GM12878 (cell line): ENCODE data around the gene PLEKHA7. TPM values are rescaled to one million over a fixed set of nuclear protein-coding genes. Genes with fewer than 3 reads are reported as not detected.

Experiments used
- ATAC-seq: fragments of 200-7000 bp; cut with Tn5 transposase; 3 replicates; pipeline ENCODE4 v1.9.1; 2020; ENCODE audit warnings: mild to moderate bottlenecking, moderate library complexity
- BruUV-seq: library from RNA; stranded (reverse); fragments of 400-500 nt; replicated peaks from 2 replicates; lab custom pipeline; 2021; lab: Mats Ljungman, UMichigan
- CTCF ChIA-PET: fragments of 300-600 bp; sonication (Branson Sonifier 250); formaldehyde crosslinking; extraction: SDS; loops from one replicate; lab custom pipeline; 2021; ENCODE audit warnings: inconsistent platforms; lab: Yijun Ruan, JAX
- POLR2A ChIA-PET: fragments of 350-600 bp; formaldehyde crosslinking; extraction: SDS; loops from one replicate; lab custom pipeline; 2021; ENCODE audit warnings: inconsistent platforms; lab: Charles Lee
- RAD21 ChIA-PET: fragments of 300-600 bp; sonication (Branson Sonifier 250); formaldehyde crosslinking; loops from one replicate; lab custom pipeline; 2023; ENCODE audit warnings: antibody characterized with exemption; ENCODE audit not compliant: unreplicated experiment; lab: Charles Lee
- SMC1A ChIA-PET: fragments of 300-600 bp; sonication (Branson Sonifier 250); formaldehyde crosslinking; loops from one replicate; lab custom pipeline; 2023; ENCODE audit not compliant: unreplicated experiment, uncharacterized antibody; lab: Charles Lee
- DNase-seq: peaks from one replicate; pipeline ENCODE4 v3.0.0-alpha.2; 2011; ENCODE audit warnings: low read depth, low spot score
- FAIRE-seq: peaks from 3 replicates; lab custom pipeline; 2011; peaks lifted over from hg19 to GRCh38; lab: Jason Lieb, UNC
- H2AFZ ChIP-seq: 2 replicates; pipeline ENCODE4 v1.6.0; 2011; ENCODE audit warnings: low read depth, low read length, control low read depth; ENCODE audit not compliant: control insufficient read depth
- H3K27ac ChIP-seq: 2 replicates; pipeline ENCODE4 v1.5.1; 2011; ENCODE audit warnings: control low read depth; ENCODE audit not compliant: control insufficient read depth, insufficient read depth
- H3K27me3 ChIP-seq, 2 experiments: replicated peaks in 1 of 2; 2 replicates each; pipeline versions ENCODE4 v1.6.0 to v1.6.1; 2011; ENCODE audit warnings: low read length in 1 of 2; ENCODE audit not compliant: control insufficient read depth in 2 of 2, insufficient read depth in 2 of 2
- H3K36me3 ChIP-seq, 2 experiments: 2 replicates each; pipeline ENCODE4 v1.5.1; 2011; ENCODE audit warnings: low read length in 1 of 2; ENCODE audit not compliant: control insufficient read depth in 2 of 2, insufficient read depth in 2 of 2
- H3K4me1 ChIP-seq: 2 replicates; pipeline ENCODE4 v1.6.1; 2011; ENCODE audit warnings: mild to moderate bottlenecking, low read length, moderate library complexity, mixed read lengths; ENCODE audit not compliant: control insufficient read depth, insufficient read depth
- H3K4me2 ChIP-seq: 2 replicates; pipeline ENCODE4 v1.6.0; 2011; ENCODE audit warnings: control low read depth; ENCODE audit not compliant: control insufficient read depth, insufficient read depth
- H3K4me3 ChIP-seq: fragments of 200-600 bp; sonication (generic); 2 replicates; pipeline ENCODE4 v1.5.1; 2016
- H3K79me2 ChIP-seq: 2 replicates; pipeline ENCODE4 v1.6.0; 2011; ENCODE audit warnings: low read length; ENCODE audit not compliant: control insufficient read depth, insufficient read depth
- H3K9ac ChIP-seq: 2 replicates; pipeline ENCODE4 v1.8.0; 2011; ENCODE audit warnings: low read length, control low read depth, mixed read lengths; ENCODE audit not compliant: control insufficient read depth, insufficient read depth
- H3K9me3 ChIP-seq: replicated peaks from 3 replicates; pipeline ENCODE4 v1.5.1; 2011; ENCODE audit warnings: mild to moderate bottlenecking, low read length; ENCODE audit not compliant: control insufficient read depth, insufficient read depth
- H4K20me1 ChIP-seq: 2 replicates; pipeline ENCODE4 v1.6.0; 2011; ENCODE audit not compliant: control insufficient read depth, insufficient read depth
- BCL11A ChIP-seq: IDR thresholded peaks from 2 replicates; pipeline ENCODE4 v1.6.1; 2011; ENCODE audit warnings: low read depth, low read length
- ELK1 ChIP-seq: IDR thresholded peaks from 2 replicates; pipeline ENCODE4 v1.6.1; 2012; ENCODE audit warnings: low read depth, low read length, improper control_type of control experiment
- GABPA ChIP-seq: IDR thresholded peaks from 2 replicates; pipeline ENCODE4 v1.6.1; 2014; ENCODE audit warnings: antibody characterized with exemption, low read depth, mild to moderate bottlenecking, inconsistent platforms
- JUNB ChIP-seq: IDR thresholded peaks from 2 replicates; pipeline ENCODE4 v1.6.1; 2016; ENCODE audit warnings: antibody characterized with exemption, mild to moderate bottlenecking
- KLF5 ChIP-seq: fragments of 450-650 bp; IDR thresholded peaks from 2 replicates; pipeline ENCODE4 v1.6.1; 2014; ENCODE audit warnings: mild to moderate bottlenecking; ENCODE audit not compliant: partially characterized antibody
- MAX ChIP-seq: IDR thresholded peaks from 2 replicates; pipeline ENCODE4 v1.6.1; 2012; ENCODE audit warnings: low read depth, low read length, improper control_type of control experiment
- MTA2 ChIP-seq: fragments of 450-650 bp; IDR thresholded peaks from 2 replicates; pipeline ENCODE4 v1.6.1; 2016; ENCODE audit warnings: low read depth, mild to moderate bottlenecking, moderate library complexity
- MYC ChIP-seq: IDR thresholded peaks from 2 replicates; pipeline ENCODE4 v1.6.1; 2011; ENCODE audit warnings: mild to moderate bottlenecking, low read length, moderate library complexity, inconsistent platforms; ENCODE audit not compliant: insufficient read depth, insufficient replicate concordance, insufficient read length, severe bottlenecking
- NFIC ChIP-seq: IDR thresholded peaks from 2 replicates; pipeline ENCODE4 v1.6.1; 2012; ENCODE audit warnings: low read depth, mild to moderate bottlenecking, inconsistent platforms, low read length, moderate library complexity
- NFYB ChIP-seq: IDR thresholded peaks from 2 replicates; pipeline ENCODE4 v1.6.1; 2011; ENCODE audit warnings: low read depth, mild to moderate bottlenecking, low read length, improper control_type of control experiment, moderate library complexity; ENCODE audit not compliant: insufficient read depth
- NRF1 ChIP-seq: conservative IDR thresholded peaks from 2 replicates; pipeline ENCODE4 v1.6.1; 2011; ENCODE audit warnings: mild to moderate bottlenecking, low read depth, low read length, improper control_type of control experiment
- POLR2AphosphoS5 ChIP-seq: IDR thresholded peaks from 2 replicates; pipeline ENCODE4 v1.6.1; 2011; ENCODE audit warnings: mild to moderate bottlenecking, low read length, inconsistent platforms
- RBBP5 ChIP-seq: fragments of 200-600 bp; sonication (generic); conservative IDR thresholded peaks from 2 replicates; pipeline ENCODE4 v1.6.1; 2016
- SMC3 ChIP-seq: IDR thresholded peaks from 2 replicates; pipeline ENCODE4 v1.6.1; 2011; ENCODE audit warnings: low read length, improper control_type of control experiment, borderline replicate concordance
- TCF7 ChIP-seq: IDR thresholded peaks from 2 replicates; pipeline ENCODE4 v1.6.1; 2014; ENCODE audit warnings: antibody characterized with exemption, borderline replicate concordance
- WRNIP1 ChIP-seq: IDR thresholded peaks from 2 replicates; pipeline ENCODE4 v1.6.1; 2011; ENCODE audit warnings: low read depth, low read length, improper control_type of control experiment, borderline replicate concordance
- ZBED1 ChIP-seq: IDR thresholded peaks from 2 replicates; pipeline ENCODE4 v1.6.1; 2016; ENCODE audit warnings: borderline replicate concordance
- ZNF207 ChIP-seq: fragments of 450-650 bp; IDR thresholded peaks from 2 replicates; pipeline ENCODE4 v1.6.1; 2014; ENCODE audit warnings: antibody characterized with exemption, mild to moderate bottlenecking, borderline replicate concordance
- WGBS: methylation state at CpG from one replicate; pipeline ENCODE4 v1.1.6; 2016; ENCODE audit warnings: low lambda C conversion rate; ENCODE audit not compliant: insufficient replicate concordance, insufficient coverage; ENCODE audit errors: missing lambda C conversion rate; 5-methylcytosine and 5-hydroxymethylcytosine counted together
- in situ Hi-C: fragments of 300-500 bp; cut with MboI; formaldehyde crosslinking; loops from 9 replicates; pipeline ENCODE4 v1.14.3; 2018; ENCODE audit warnings: mixed read lengths
- intact Hi-C: fragments of 100-400 bp; cut with micrococcal nuclease; formaldehyde crosslinking; loops from one replicate; pipeline ENCODE4 v1.14.2; 2022; ENCODE audit not compliant: unreplicated experiment
- polyA plus RNA-seq, 11 experiments: library from polyadenylated mRNA; depleted of rRNA in 4 of 11; unstranded in 6 of 11; stranded (reverse) in 5 of 11; fragments of >200 nt; fragmentation: Nextera tagmentation in 4 of 11; fragmentation: Illumina TruSeq in 1 of 11; extraction: Ambion mirVana in 4 of 11; extraction: Trizol in 1 of 11; gene quantifications; 1 replicate in 1 of 11; 2 replicates in 10 of 11; pipeline versions ENCODE4 v1.2.1 to v1.2.3, GENCODE V29; 2011 to 2016; ENCODE audit warnings: inconsistent platforms in 2 of 11, missing spikeins in 2 of 11, low read depth in 1 of 11
- total RNA-seq, 4 experiments: library from RNA; depleted of rRNA in 3 of 4; stranded (reverse); fragments of >200 nt in 3 of 4; fragmentation: Illumina TruSeq in 1 of 4; extraction: Trizol in 1 of 4; gene quantifications; 2 replicates each; pipeline versions ENCODE4 v1.2.1 to v1.2.3, GENCODE V29; 2013 to 2021
- TF ChIP-seq, protein P1 (sequence below): fragments of 450-650 bp; IDR thresholded peaks from 2 replicates; pipeline ENCODE4 v1.6.1; 2018; ENCODE audit warnings: mild to moderate bottlenecking, low read depth, moderate library complexity; ENCODE audit not compliant: partially characterized antibody

The PLEKHA7 gene
- total and polyA plus RNA-seq, 10 of the 15 experiments (the other 5 are each of a cell fraction or from before 2014, with no cell fraction given): 0.45 to 5.3 (median 2.1) TPM

- ChIA-PET CTCF (interaction anchor here (0.9 to 2.6 kb wide), 4 partner anchors 20 to 187 kb away, joined by 3 to 8 read pairs (median 4); no protein-coding TSS in a partner anchor), RAD21 (interaction anchor here (0.9 to 1.4 kb wide), 3 partner anchors 14 to 54 kb away, joined by 3 to 4 read pairs (median 3); no protein-coding TSS in a partner anchor), SMC1A (interaction anchor here (0.6 to 1.5 kb wide), 5 partner anchors 21 to 56 kb away, joined by 3 to 6 read pairs (median 3); no protein-coding TSS in a partner anchor), POLR2A (interaction anchor here (1.2 kb wide), 1 partner anchor 18 kb away, joined by 4 read pairs; no protein-coding TSS in a partner anchor)
- ATAC-seq: no peak; the same call in 2 of the 3 replicates
- in situ Hi-C loops (no loop called here), intact Hi-C loops (no loop called here)
- Histone ChIP-seq H3K36me3 (no peaks in the 10 kb centered on the region), H3K4me2 (no peak overlapping the region), H4K20me1 (no peaks in the 10 kb centered on the region), H3K27me3 (no peaks in the 10 kb centered on the region; a peak in 1 of 4 replicates), H2AFZ (no peak overlapping the region), H3K9me3 (no peaks in the 10 kb centered on the region), H3K9ac (no peak overlapping the region), H3K4me1 (peaks cover 2% of the 10 kb centered on the region; the same call in 1 of the 2 replicates), H3K4me3 (no peak overlapping the region), H3K27ac (no peak overlapping the region), H3K79me2 (no peaks in the 10 kb centered on the region)
- WGBS: 72% methylated on average over 5 of the region's 5 CpGs
- no TSS peak for BruUV-seq
- TF ChIP-seq RBBP5 (no peak), JUNB (no peak), ZNF207 (no peak), SMC3 (no peak), KLF5 (no peak), NRF1 (no peak), MAX (no peak), BCL11A (no peak), TCF7 (no peak), MYC (no peak), NFYB (no peak), ELK1 (no peak), ZBED1 (no peak), GABPA (no peak), NFIC (no peak), POLR2AphosphoS5 (no peak), WRNIP1 (no peak), MTA2 (no peak)
- TF ChIP-seq, protein P1, sequence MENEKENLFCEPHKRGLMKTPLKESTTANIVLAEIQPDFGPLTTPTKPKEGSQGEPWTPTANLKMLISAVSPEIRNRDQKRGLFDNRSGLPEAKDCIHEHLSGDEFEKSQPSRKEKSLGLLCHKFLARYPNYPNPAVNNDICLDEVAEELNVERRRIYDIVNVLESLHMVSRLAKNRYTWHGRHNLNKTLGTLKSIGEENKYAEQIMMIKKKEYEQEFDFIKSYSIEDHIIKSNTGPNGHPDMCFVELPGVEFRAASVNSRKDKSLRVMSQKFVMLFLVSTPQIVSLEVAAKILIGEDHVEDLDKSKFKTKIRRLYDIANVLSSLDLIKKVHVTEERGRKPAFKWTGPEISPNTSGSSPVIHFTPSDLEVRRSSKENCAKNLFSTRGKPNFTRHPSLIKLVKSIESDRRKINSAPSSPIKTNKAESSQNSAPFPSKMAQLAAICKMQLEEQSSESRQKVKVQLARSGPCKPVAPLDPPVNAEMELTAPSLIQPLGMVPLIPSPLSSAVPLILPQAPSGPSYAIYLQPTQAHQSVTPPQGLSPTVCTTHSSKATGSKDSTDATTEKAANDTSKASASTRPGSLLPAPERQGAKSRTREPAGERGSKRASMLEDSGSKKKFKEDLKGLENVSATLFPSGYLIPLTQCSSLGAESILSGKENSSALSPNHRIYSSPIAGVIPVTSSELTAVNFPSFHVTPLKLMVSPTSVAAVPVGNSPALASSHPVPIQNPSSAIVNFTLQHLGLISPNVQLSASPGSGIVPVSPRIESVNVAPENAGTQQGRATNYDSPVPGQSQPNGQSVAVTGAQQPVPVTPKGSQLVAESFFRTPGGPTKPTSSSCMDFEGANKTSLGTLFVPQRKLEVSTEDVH: no peak
- no peak for FAIRE-seq
- no peak for DNase-seq
Observed at GRCh38 chr11:16876053-16876752, 138.0 kb downstream of the PLEKHA7 start.
